Smooth muscle cell (in vitro differentiated cells): Measurements from ENCODE around the gene PIP5K1C. TPM values are rescaled to one million over a fixed set of nuclear protein-coding genes. Genes with fewer than 3 reads are reported as not detected.

Source experiments
- DNase-seq: peaks from one replicate; lab custom pipeline; 2025; ENCODE audit not compliant: unreplicated experiment; lab: John Stamatoyannopoulos, UW
- H2AFZ ChIP-seq: fragments of 200-600 bp; sonication (generic); 2 replicates; pipeline ENCODE4 v1.6.0; 2016; ENCODE audit warnings: antibody characterized with exemption, low read depth, mild to moderate bottlenecking
- H3F3A ChIP-seq: fragments of 200-600 bp; sonication (generic); 2 replicates; pipeline ENCODE4 v1.6.0; 2017; ENCODE audit warnings: antibody characterized with exemption, low read depth
- H3K27ac ChIP-seq: fragments of 200-600 bp; sonication (generic); 2 replicates; pipeline ENCODE4 v1.5.1; 2016; ENCODE audit warnings: low read depth, mild to moderate bottlenecking
- H3K27me3 ChIP-seq: fragments of 200-600 bp; sonication (generic); 2 replicates; pipeline ENCODE4 v1.6.1; 2016; ENCODE audit warnings: low read depth, mild to moderate bottlenecking
- H3K36me3 ChIP-seq: fragments of 200-600 bp; sonication (generic); 2 replicates; pipeline ENCODE4 v1.5.1; 2016; ENCODE audit warnings: low read depth
- H3K4me1 ChIP-seq: fragments of 200-600 bp; sonication (generic); 2 replicates; pipeline ENCODE4 v1.5.1; 2016; ENCODE audit warnings: low read depth
- H3K4me2 ChIP-seq: fragments of 200-600 bp; sonication (generic); 2 replicates; pipeline ENCODE4 v1.6.0; 2016; ENCODE audit warnings: mild to moderate bottlenecking
- H3K4me3 ChIP-seq: fragments of 200-600 bp; sonication (generic); 2 replicates; pipeline ENCODE4 v1.5.1; 2016; ENCODE audit warnings: mild to moderate bottlenecking
- H3K79me2 ChIP-seq: fragments of 200-600 bp; sonication (generic); 2 replicates; pipeline ENCODE4 v1.6.0; 2016; ENCODE audit warnings: low read depth, mild to moderate bottlenecking
- H3K9ac ChIP-seq: fragments of 200-600 bp; sonication (generic); 2 replicates; pipeline ENCODE4 v1.6.0; 2016; ENCODE audit warnings: low read depth
- H3K9me3 ChIP-seq: fragments of 200-600 bp; sonication (generic); replicated peaks from 2 replicates; pipeline ENCODE4 v1.5.1; 2016; ENCODE audit warnings: low read depth
- H4K20me1 ChIP-seq: fragments of 200-600 bp; sonication (generic); 2 replicates; pipeline ENCODE4 v1.6.0; 2016; ENCODE audit warnings: low read depth
- CTCF ChIP-seq: fragments of 200-600 bp; sonication (generic); IDR thresholded peaks from 2 replicates; pipeline ENCODE4 v1.5.1; 2017; ENCODE audit warnings: borderline replicate concordance, mild to moderate bottlenecking, antibody characterized with exemption; ENCODE audit not compliant: insufficient read depth, poor library complexity, severe bottlenecking
- WGBS: methylation state at CpG from one replicate; pipeline ENCODE4 v1.1.7; 2016; ENCODE audit warnings: low lambda C conversion rate; 5-methylcytosine and 5-hydroxymethylcytosine counted together
- polyA plus RNA-seq: library from polyadenylated mRNA; unstranded; fragments of >200 nt; fragmentation: Nextera tagmentation; extraction: Ambion mirVana; gene quantifications from 2 replicates; pipeline ENCODE4 v1.2.1, GENCODE V29; 2016
- total RNA-seq: library from RNA; depleted of rRNA; stranded (reverse); fragments of >200 nt; gene quantifications from 2 replicates; pipeline ENCODE4 v1.2.3, GENCODE V29; 2014

Gene PIP5K1C
- total and polyA plus RNA-seq, 2 experiments from 2014 or later, result 13.2 to 27.2 TPM

- Histone ChIP-seq H3K9ac (no peak overlapping the region), H3K4me1 (peaks cover 12% of the 10 kb centered on the region), H3K27me3 (no peaks in the 10 kb centered on the region), H3K4me3 (no peak overlapping the region), H4K20me1 (peaks cover 91% of the 10 kb centered on the region), H3K36me3 (no peaks in the 10 kb centered on the region), H2AFZ (no peak overlapping the region), H3K79me2 (peaks cover 77% of the 10 kb centered on the region), H3K9me3 (no peaks in the 10 kb centered on the region), H3F3A (no peaks in the 10 kb centered on the region), H3K4me2 (peak overlapping the region; percentile 22), H3K27ac (no peak overlapping the region)
- no peak for DNase-seq
- no peak for TF ChIP-seq CTCF
- WGBS, result 54% methylated on average over 55 of the region's 55 CpGs
These were observed 12.2 kb downstream of the PIP5K1C start for GRCh38 chr19:3687774-3688706.

- DNase-seq, result no peak
- H4K20me1 ChIP-seq, result peaks cover 90% of the 10 kb centered on the region
- no peak overlapping the region for H3K4me3 ChIP-seq
- H3K36me3 ChIP-seq, result no peaks in the 10 kb centered on the region
- H3K4me1 ChIP-seq, result peaks cover 14% of the 10 kb centered on the region
- no peak overlapping the region for H2AFZ ChIP-seq
- no peaks in the 10 kb centered on the region for H3K27me3 ChIP-seq
- H3K9ac ChIP-seq, result no peak overlapping the region
- H3K79me2 ChIP-seq, result peaks cover 76% of the 10 kb centered on the region
- no peaks in the 10 kb centered on the region for H3K9me3 ChIP-seq
- no peak for TF ChIP-seq CTCF
- 82% methylated on average over 12 of the region's 12 CpGs for WGBS
- H3F3A ChIP-seq, result no peaks in the 10 kb centered on the region
- no peak overlapping the region for H3K4me2 ChIP-seq
- H3K27ac ChIP-seq, result no peak overlapping the region
These were observed 12.9 kb downstream of the PIP5K1C start for GRCh38 chr19:3687393-3687773.

- H3K4me1 ChIP-seq, result peaks cover 14% of the 10 kb centered on the region
- H3K4me3 ChIP-seq, result no peak overlapping the region
- DNase-seq, result no peak
- no peaks in the 10 kb centered on the region for H3K36me3 ChIP-seq
- no peak overlapping the region for H3K4me2 ChIP-seq
- H3K27ac ChIP-seq, result no peak overlapping the region
- WGBS, result 89% methylated on average over 8 of the region's 8 CpGs
- TF ChIP-seq CTCF, result no peak
- no peak overlapping the region for H2AFZ ChIP-seq
- no peaks in the 10 kb centered on the region for H3K9me3 ChIP-seq
- no peaks in the 10 kb centered on the region for H3K27me3 ChIP-seq
- peaks cover 72% of the 10 kb centered on the region for H3K79me2 ChIP-seq
- H3F3A ChIP-seq, result no peaks in the 10 kb centered on the region
- peaks cover 90% of the 10 kb centered on the region for H4K20me1 ChIP-seq
- no peak overlapping the region for H3K9ac ChIP-seq
These were observed 15.4 kb downstream of the PIP5K1C start for GRCh38 chr19:3684817-3685410.
